Measurements from ENCODE around the gene GALNT9.

DNA sequence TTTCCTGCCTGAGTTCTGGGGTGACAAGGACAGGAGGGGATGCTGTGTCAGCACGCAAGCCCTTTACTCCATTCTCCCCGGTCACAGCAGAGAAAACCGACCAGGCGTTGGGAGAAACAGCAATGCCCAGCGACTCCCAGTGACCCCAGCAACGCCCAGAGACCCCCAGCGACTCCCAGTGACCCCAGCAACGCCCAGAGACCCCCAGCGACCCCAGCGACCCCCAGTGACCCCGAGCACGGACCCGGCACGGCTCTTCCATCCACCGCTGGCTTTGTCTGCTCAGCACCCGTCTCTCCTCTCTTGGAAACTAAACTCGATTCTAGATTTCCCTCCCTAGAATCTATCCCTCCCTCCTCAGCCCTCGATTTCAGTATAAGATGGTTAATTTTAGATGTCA, 38.5 kb upstream of the GALNT9 start:
- TF ChIP-seq, protein P1, sequence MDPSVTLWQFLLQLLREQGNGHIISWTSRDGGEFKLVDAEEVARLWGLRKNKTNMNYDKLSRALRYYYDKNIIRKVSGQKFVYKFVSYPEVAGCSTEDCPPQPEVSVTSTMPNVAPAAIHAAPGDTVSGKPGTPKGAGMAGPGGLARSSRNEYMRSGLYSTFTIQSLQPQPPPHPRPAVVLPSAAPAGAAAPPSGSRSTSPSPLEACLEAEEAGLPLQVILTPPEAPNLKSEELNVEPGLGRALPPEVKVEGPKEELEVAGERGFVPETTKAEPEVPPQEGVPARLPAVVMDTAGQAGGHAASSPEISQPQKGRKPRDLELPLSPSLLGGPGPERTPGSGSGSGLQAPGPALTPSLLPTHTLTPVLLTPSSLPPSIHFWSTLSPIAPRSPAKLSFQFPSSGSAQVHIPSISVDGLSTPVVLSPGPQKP (IDR thresholded peaks at IDR 0.05; ENCODE audit: low read depth, low read length), result no peak
- TF ChIP-seq POLR2A (IDR thresholded peaks at IDR 0.05; ENCODE audit: low read length) (no peak), CEBPB (IDR thresholded peaks at IDR 0.05) (no peak), JUN (IDR thresholded peaks at IDR 0.05) (no peak), HDAC2 (IDR thresholded peaks at IDR 0.05) (no peak), POLR2AphosphoS2 (conservative IDR thresholded peaks at IDR 0.05; ENCODE audit: low read length) (no peak), EP300 (IDR thresholded peaks at IDR 0.05) (no peak)
- TF ChIP-seq, protein P2, sequence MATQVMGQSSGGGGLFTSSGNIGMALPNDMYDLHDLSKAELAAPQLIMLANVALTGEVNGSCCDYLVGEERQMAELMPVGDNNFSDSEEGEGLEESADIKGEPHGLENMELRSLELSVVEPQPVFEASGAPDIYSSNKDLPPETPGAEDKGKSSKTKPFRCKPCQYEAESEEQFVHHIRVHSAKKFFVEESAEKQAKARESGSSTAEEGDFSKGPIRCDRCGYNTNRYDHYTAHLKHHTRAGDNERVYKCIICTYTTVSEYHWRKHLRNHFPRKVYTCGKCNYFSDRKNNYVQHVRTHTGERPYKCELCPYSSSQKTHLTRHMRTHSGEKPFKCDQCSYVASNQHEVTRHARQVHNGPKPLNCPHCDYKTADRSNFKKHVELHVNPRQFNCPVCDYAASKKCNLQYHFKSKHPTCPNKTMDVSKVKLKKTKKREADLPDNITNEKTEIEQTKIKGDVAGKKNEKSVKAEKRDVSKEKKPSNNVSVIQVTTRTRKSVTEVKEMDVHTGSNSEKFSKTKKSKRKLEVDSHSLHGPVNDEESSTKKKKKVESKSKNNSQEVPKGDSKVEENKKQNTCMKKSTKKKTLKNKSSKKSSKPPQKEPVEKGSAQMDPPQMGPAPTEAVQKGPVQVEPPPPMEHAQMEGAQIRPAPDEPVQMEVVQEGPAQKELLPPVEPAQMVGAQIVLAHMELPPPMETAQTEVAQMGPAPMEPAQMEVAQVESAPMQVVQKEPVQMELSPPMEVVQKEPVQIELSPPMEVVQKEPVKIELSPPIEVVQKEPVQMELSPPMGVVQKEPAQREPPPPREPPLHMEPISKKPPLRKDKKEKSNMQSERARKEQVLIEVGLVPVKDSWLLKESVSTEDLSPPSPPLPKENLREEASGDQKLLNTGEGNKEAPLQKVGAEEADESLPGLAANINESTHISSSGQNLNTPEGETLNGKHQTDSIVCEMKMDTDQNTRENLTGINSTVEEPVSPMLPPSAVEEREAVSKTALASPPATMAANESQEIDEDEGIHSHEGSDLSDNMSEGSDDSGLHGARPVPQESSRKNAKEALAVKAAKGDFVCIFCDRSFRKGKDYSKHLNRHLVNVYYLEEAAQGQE (IDR thresholded peaks at IDR 0.05), result no peak
- TF ChIP-seq, protein P3, sequence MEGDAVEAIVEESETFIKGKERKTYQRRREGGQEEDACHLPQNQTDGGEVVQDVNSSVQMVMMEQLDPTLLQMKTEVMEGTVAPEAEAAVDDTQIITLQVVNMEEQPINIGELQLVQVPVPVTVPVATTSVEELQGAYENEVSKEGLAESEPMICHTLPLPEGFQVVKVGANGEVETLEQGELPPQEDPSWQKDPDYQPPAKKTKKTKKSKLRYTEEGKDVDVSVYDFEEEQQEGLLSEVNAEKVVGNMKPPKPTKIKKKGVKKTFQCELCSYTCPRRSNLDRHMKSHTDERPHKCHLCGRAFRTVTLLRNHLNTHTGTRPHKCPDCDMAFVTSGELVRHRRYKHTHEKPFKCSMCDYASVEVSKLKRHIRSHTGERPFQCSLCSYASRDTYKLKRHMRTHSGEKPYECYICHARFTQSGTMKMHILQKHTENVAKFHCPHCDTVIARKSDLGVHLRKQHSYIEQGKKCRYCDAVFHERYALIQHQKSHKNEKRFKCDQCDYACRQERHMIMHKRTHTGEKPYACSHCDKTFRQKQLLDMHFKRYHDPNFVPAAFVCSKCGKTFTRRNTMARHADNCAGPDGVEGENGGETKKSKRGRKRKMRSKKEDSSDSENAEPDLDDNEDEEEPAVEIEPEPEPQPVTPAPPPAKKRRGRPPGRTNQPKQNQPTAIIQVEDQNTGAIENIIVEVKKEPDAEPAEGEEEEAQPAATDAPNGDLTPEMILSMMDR (IDR thresholded peaks at IDR 0.05), result no peak

Data from A549 (cell line).